HCT116 (cell line): ENCODE measurements around the gene NLGN3.

Experiments used
- CEBPB ChIP-seq: IDR thresholded peaks from 2 replicates; pipeline ENCODE4 v1.6.1; 2012; ENCODE audit warnings: low read depth
- POLR2A ChIP-seq: IDR thresholded peaks from 2 replicates; pipeline ENCODE4 v1.7.0; 2011; ENCODE audit warnings: borderline replicate concordance; ENCODE audit not compliant: insufficient read depth, insufficient read length; ENCODE audit errors: extremely low read depth

DNA sequence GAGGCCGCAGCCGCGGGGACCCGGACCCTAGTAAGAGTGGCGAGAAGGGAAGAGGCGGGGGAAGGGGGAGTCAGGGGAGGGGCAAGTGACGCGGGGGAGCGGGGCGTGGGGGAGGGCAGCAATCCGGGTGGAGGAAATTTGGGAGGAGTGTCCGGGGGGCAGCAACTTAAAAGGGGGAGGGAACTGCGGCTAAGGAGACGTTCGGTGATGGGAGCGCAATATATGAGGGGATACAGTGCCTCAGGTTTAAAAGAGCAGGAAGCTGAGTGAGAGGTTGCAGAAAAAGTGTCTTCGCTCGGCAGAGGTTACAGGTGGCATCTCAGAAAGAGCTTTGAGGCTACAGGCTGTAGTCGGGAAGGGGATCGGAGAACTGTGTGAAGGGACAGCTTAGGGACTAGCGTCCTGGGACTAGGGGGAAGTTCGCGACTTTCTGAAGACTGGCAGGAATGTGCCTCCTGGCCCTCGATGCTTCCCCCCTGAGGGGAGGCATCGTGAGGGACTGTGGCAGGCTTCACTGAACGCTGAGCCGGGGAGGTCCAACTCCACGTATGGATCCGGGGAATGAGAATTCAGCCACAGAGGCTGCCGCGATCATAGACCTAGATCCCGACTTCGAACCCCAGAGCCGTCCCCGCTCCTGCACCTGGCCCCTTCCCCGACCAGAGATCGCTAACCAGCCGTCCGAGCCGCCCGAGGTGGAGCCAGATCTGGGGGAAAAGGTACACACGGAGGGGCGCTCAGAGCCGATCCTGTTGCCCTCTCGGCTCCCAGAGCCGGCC lies 48.5 kb upstream of the NLGN3 start:
- TF ChIP-seq POLR2A (no peak), CEBPB (no peak)
